ENCODE measurements around the gene ZNF547.

DNA sequence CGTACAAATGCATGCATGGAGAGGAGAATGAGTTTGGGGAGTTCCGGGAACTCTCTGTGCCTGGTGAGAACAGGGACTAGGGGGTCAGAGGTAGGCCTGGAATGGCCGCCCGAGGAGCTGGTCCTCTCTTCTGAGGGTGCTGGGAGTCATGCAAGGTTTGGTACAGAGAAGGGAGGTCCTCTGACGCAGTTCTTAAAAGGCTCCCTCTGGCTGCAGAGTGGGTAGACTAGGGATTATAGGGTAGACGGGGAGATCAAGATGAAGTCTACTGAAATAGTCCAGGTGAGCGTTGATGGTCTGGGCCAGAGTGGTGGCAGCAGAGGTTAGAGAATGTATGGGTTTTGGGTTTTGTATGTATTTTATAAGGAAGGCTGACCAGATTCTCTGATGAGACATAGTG lies 11.5 kb upstream of the ZNF547 start:
- TF ChIP-seq, protein P1, sequence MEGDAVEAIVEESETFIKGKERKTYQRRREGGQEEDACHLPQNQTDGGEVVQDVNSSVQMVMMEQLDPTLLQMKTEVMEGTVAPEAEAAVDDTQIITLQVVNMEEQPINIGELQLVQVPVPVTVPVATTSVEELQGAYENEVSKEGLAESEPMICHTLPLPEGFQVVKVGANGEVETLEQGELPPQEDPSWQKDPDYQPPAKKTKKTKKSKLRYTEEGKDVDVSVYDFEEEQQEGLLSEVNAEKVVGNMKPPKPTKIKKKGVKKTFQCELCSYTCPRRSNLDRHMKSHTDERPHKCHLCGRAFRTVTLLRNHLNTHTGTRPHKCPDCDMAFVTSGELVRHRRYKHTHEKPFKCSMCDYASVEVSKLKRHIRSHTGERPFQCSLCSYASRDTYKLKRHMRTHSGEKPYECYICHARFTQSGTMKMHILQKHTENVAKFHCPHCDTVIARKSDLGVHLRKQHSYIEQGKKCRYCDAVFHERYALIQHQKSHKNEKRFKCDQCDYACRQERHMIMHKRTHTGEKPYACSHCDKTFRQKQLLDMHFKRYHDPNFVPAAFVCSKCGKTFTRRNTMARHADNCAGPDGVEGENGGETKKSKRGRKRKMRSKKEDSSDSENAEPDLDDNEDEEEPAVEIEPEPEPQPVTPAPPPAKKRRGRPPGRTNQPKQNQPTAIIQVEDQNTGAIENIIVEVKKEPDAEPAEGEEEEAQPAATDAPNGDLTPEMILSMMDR (IDR thresholded peaks at IDR 0.05; ENCODE audit: borderline replicate concordance, extremely low read depth, low read length, poor library complexity, severe bottlenecking) = no peak
- TF ChIP-seq EZH2 (IDR thresholded peaks at IDR 0.05; ENCODE audit: borderline replicate concordance, low read depth, low read length, severe bottlenecking) = no peak

All from DND-41 (cell line).